ENCODE data around the gene ARMC12.

ARMC12 gene

GRCh38 chr6:35778437-35778836 is 41.6 kb downstream of the ARMC12 start:
- Histone ChIP-seq H3K4me1 (ENCODE audit: control insufficient read depth, low read length) (0 out of 2 replicates have a peak, but pooled peaks cover 4% of the 10 kb centered on the region), H3K9me2 (replicated peaks; ENCODE audit: control insufficient read depth, low read length) (no peaks in the 10 kb centered on the region), H3K27me3 (ENCODE audit: control insufficient read depth, low read length) (peaks cover 19% of the 10 kb centered on the region), H3K79me2 (ENCODE audit: control insufficient read depth, low read length) (no peaks in the 10 kb centered on the region), H3K4me3 (ENCODE audit: low read length) (no peak overlapping the region), H3K36me3 (ENCODE audit: control insufficient read depth, low read length) (no peaks in the 10 kb centered on the region), H4K20me1 (ENCODE audit: control insufficient read depth, insufficient read depth, low read depth, low read length) (no peaks in the 10 kb centered on the region), H3K27ac (ENCODE audit: low read depth, low read length) (no peak overlapping the region), H3K4me2 (ENCODE audit: low read length) (no peak overlapping the region), H3K9me3 (ENCODE audit: control insufficient read depth, insufficient read depth, low read length) (no peaks in the 10 kb centered on the region), H3F3A (ENCODE audit: control insufficient read depth, insufficient read depth) (no peaks in the 10 kb centered on the region)
- no peak for TF ChIP-seq CTCF (IDR thresholded peaks at IDR 0.05; ENCODE audit: low read depth, low read length, poor library complexity, severe bottlenecking)

- Histone ChIP-seq H3K9me3 (ENCODE audit: control insufficient read depth, insufficient read depth, low read length) (no peaks in the 10 kb centered on the region), H3K4me1 (ENCODE audit: control insufficient read depth, low read length) (0 out of 2 replicates have a peak, but pooled peaks cover 4% of the 10 kb centered on the region), H3K4me2 (ENCODE audit: low read length) (no peak within 1 kb of the TSS), H3K4me3 (ENCODE audit: low read length) (no peak within 1 kb of the TSS), H3K27me3 (ENCODE audit: control insufficient read depth, low read length) (peaks cover 17% of the 10 kb centered on the region), H3F3A (ENCODE audit: control insufficient read depth, insufficient read depth) (no peaks in the 10 kb centered on the region), H3K27ac (ENCODE audit: low read depth, low read length) (no peak within 1 kb of the TSS), H3K79me2 (ENCODE audit: control insufficient read depth, low read length) (no peaks in the 10 kb centered on the region), H4K20me1 (ENCODE audit: control insufficient read depth, insufficient read depth, low read depth, low read length) (no peaks in the 10 kb centered on the region), H3K9me2 (replicated peaks; ENCODE audit: control insufficient read depth, low read length) (no peaks in the 10 kb centered on the region), H3K36me3 (ENCODE audit: control insufficient read depth, low read length) (no peaks in the 10 kb centered on the region)
- TF ChIP-seq EZH2phosphoT487 (IDR thresholded peaks at IDR 0.05; ENCODE audit: borderline replicate concordance, low read length), result no peak
- no peak for TF ChIP-seq CTCF (IDR thresholded peaks at IDR 0.05; ENCODE audit: low read depth, low read length, poor library complexity, severe bottlenecking)
Measured at GRCh38 chr6:35780719-35781118, 43.9 kb downstream of the ARMC12 start, which contains the start of gene CLPSL1. CLPSL1 (plus strand) TSS chr6:35781019; CDS start chr6:35781111, 92 bp downstream.

GRCh38 chr6:35781290-35781689 is 44.5 kb downstream of the ARMC12 start:
- H3K4me3 ChIP-seq (ENCODE audit: low read length), result no peak overlapping the region
- 0 out of 2 replicates have a peak, but pooled peaks cover 4% of the 10 kb centered on the region for H3K4me1 ChIP-seq (ENCODE audit: control insufficient read depth, low read length)
- H3K9me3 ChIP-seq (ENCODE audit: control insufficient read depth, insufficient read depth, low read length), result no peaks in the 10 kb centered on the region
- H3K36me3 ChIP-seq (ENCODE audit: control insufficient read depth, low read length), result no peaks in the 10 kb centered on the region
- TF ChIP-seq EZH2phosphoT487 (IDR thresholded peaks at IDR 0.05; ENCODE audit: borderline replicate concordance, low read length), result no peak
- no peak for TF ChIP-seq CTCF (IDR thresholded peaks at IDR 0.05; ENCODE audit: low read depth, low read length, poor library complexity, severe bottlenecking)
- H3K27ac ChIP-seq (ENCODE audit: low read depth, low read length), result no peak overlapping the region
- H3K9me2 ChIP-seq (replicated peaks; ENCODE audit: control insufficient read depth, low read length), result no peaks in the 10 kb centered on the region
- H3K79me2 ChIP-seq (ENCODE audit: control insufficient read depth, low read length), result no peaks in the 10 kb centered on the region
- no peaks in the 10 kb centered on the region for H3F3A ChIP-seq (ENCODE audit: control insufficient read depth, insufficient read depth)
- H4K20me1 ChIP-seq (ENCODE audit: control insufficient read depth, insufficient read depth, low read depth, low read length), result no peaks in the 10 kb centered on the region
- no peak overlapping the region for H3K4me2 ChIP-seq (ENCODE audit: low read length)
- peaks cover 16% of the 10 kb centered on the region for H3K27me3 ChIP-seq (ENCODE audit: control insufficient read depth, low read length)
